ENCODE data around the gene PLA2G15. TPM values are rescaled to one million over a fixed set of nuclear protein-coding genes. Genes with fewer than 3 reads are reported as not detected.

Gene PLA2G15
- total and polyA plus RNA-seq, 2 of the 13 experiments (the other 11 are each of a cell fraction or from before 2014, with no cell fraction given): 14.4 to 23.7 TPM

- TF ChIP-seq ZNF501 (CRISPR knock-in tag; IDR thresholded peaks at IDR 0.05) (peak; percentile 16; the same call in 1 of the 2 replicates), ZSCAN9 (CRISPR knock-in tag; IDR thresholded peaks at IDR 0.05; ENCODE audit: borderline replicate concordance) (peak; percentile 64; the same call in 1 of the 2 replicates), GMEB1 (CRISPR knock-in tag; IDR thresholded peaks at IDR 0.05; ENCODE audit: borderline replicate concordance) (no peak), ZNF232 (CRISPR knock-in tag; IDR thresholded peaks at IDR 0.05; ENCODE audit: borderline replicate concordance) (0 out of 2 replicates have a peak, but pooled peaks have one; percentile 40), ZNF670 (CRISPR knock-in tag; IDR thresholded peaks at IDR 0.05; ENCODE audit: borderline replicate concordance) (no peak), ATF7 (IDR thresholded peaks at IDR 0.05) (no peak), ATF7 (CRISPR knock-in tag; IDR thresholded peaks at IDR 0.05) (no peak), ZNF121 (CRISPR knock-in tag; IDR thresholded peaks at IDR 0.05) (no peak), SSRP1 (CRISPR knock-in tag; IDR thresholded peaks at IDR 0.05) (0 out of 2 replicates have a peak, but pooled peaks have one; percentile 15), RFXAP (CRISPR knock-in tag; IDR thresholded peaks at IDR 0.05; ENCODE audit: borderline replicate concordance) (peak; percentile 44; the same call in 1 of the 2 replicates), NFE2L1 (CRISPR knock-in tag; IDR thresholded peaks at IDR 0.05; ENCODE audit: borderline replicate concordance) (no peak), RBM22 (optimal IDR thresholded peaks at IDR 0.05; ENCODE audit: low read length) (peak; percentile 77), TBP (CRISPR knock-in tag; IDR thresholded peaks at IDR 0.05) (no peak), FOXA1 (IDR thresholded peaks at IDR 0.05) (no peak), FOXA1 (CRISPR knock-in tag; IDR thresholded peaks at IDR 0.05) (no peak), FOXA3 (CRISPR knock-in tag; IDR thresholded peaks at IDR 0.05) (0 out of 2 replicates have a peak, but pooled peaks have one; percentile 7), ZNF160 (CRISPR knock-in tag; IDR thresholded peaks at IDR 0.05) (no peak), ZFY (CRISPR knock-in tag; IDR thresholded peaks at IDR 0.05) (peak; percentile 22; the same call in 1 of the 2 replicates), PTBP1 (IDR thresholded peaks at IDR 0.05; ENCODE audit: low read depth, low read length, poor library complexity, severe bottlenecking) (no peak), ZFAT (CRISPR knock-in tag; conservative IDR thresholded peaks at IDR 0.05) (no peak), ZNF572 (CRISPR knock-in tag; IDR thresholded peaks at IDR 0.05) (0 out of 2 replicates have a peak, but pooled peaks have one; percentile 49), RAD21 (CRISPR knock-in tag; IDR thresholded peaks at IDR 0.05) (peak; percentile 75), SMC3 (IDR thresholded peaks at IDR 0.05; ENCODE audit: low read length) (peak; percentile 74), SOX13 (IDR thresholded peaks at IDR 0.05) (no peak), SOX13 (CRISPR knock-in tag; conservative IDR thresholded peaks at IDR 0.05 in 1 of 2, IDR thresholded peaks at IDR 0.05 in 1 of 2) (0 out of 4 replicates have a peak, but pooled peaks of 1 of the 2 experiments have one; percentile 18)
- TF ChIP-seq, protein P1, sequence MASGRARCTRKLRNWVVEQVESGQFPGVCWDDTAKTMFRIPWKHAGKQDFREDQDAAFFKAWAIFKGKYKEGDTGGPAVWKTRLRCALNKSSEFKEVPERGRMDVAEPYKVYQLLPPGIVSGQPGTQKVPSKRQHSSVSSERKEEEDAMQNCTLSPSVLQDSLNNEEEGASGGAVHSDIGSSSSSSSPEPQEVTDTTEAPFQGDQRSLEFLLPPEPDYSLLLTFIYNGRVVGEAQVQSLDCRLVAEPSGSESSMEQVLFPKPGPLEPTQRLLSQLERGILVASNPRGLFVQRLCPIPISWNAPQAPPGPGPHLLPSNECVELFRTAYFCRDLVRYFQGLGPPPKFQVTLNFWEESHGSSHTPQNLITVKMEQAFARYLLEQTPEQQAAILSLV (CRISPR knock-in tag; IDR thresholded peaks at IDR 0.05; ENCODE audit: borderline replicate concordance): 0 out of 2 replicates have a peak, but pooled peaks have one; percentile 21
- TF ChIP-seq, protein P2, sequence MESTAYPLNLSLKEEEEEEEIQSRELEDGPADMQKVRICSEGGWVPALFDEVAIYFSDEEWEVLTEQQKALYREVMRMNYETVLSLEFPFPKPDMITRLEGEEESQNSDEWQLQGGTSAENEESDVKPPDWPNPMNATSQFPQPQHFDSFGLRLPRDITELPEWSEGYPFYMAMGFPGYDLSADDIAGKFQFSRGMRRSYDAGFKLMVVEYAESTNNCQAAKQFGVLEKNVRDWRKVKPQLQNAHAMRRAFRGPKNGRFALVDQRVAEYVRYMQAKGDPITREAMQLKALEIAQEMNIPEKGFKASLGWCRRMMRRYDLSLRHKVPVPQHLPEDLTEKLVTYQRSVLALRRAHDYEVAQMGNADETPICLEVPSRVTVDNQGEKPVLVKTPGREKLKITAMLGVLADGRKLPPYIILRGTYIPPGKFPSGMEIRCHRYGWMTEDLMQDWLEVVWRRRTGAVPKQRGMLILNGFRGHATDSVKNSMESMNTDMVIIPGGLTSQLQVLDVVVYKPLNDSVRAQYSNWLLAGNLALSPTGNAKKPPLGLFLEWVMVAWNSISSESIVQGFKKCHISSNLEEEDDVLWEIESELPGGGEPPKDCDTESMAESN (CRISPR knock-in tag; conservative IDR thresholded peaks at IDR 0.05): no peak
Observed at GRCh38 chr16:68229431-68230175, 15.6 kb upstream of the PLA2G15 start (continued).

All from HepG2 (cell line).